Right lobe of liver (tissue), 6 donors: ENCODE measurements around the gene MAP2K4. TPM values are rescaled to one million over a fixed set of nuclear protein-coding genes. Genes with fewer than 3 reads are reported as not detected.

ENCODE experiments used
- ATAC-seq, 4 donors: fragments of 200-7000 bp; cut with Tn5 transposase; one replicate each; pipeline ENCODE4 v1.9.1; 2020; ENCODE audit warnings: mild to moderate bottlenecking in 4 of 4, moderate library complexity in 4 of 4
- DNase-seq, 3 donors: peaks; one replicate each; pipeline ENCODE4 v3.0.0-alpha.2; 2020
- H3K27ac ChIP-seq, 3 donors: fragments of 200-600 bp; one replicate each; pipeline ENCODE4 v1.8.0; 2022
- H3K27me3 ChIP-seq, 2 donors: fragments of 200-600 bp; one replicate each; pipeline ENCODE4 v1.8.0; 2022
- H3K36me3 ChIP-seq, 4 donors: fragments of 200-600 bp; sonication (generic) in 1 of 4; one replicate each; pipeline versions ENCODE4 v1.5.1 to v1.8.0; 2017 to 2022; ENCODE audit warnings: control low read depth in 1 of 4
- H3K4me1 ChIP-seq, 4 donors: fragments of 200-600 bp; sonication (generic) in 1 of 4; one replicate each; pipeline versions ENCODE4 v1.5.1 to v1.8.0; 2017 to 2022; ENCODE audit warnings: control low read depth in 1 of 4
- H3K4me3 ChIP-seq, 3 donors: fragments of 200-600 bp; one replicate each; pipeline ENCODE4 v1.8.0; 2022
- H3K9me3 ChIP-seq, 4 donors: fragments of 200-600 bp; sonication (generic) in 1 of 4; one replicate each; pipeline versions ENCODE4 v1.5.1 to v1.8.0; 2017 to 2022; ENCODE audit warnings: control low read depth in 1 of 4
- CTCF ChIP-seq, 4 donors: fragments of 200-600 bp in 3 of 4; fragments of 450-650 bp in 1 of 4; IDR thresholded peaks; one replicate each; pipeline versions ENCODE4 v1.5.1 to v1.8.0; 2016 to 2022; ENCODE audit warnings: antibody characterized with exemption in 4 of 4, mild to moderate bottlenecking in 2 of 4
- POLR2A ChIP-seq: fragments of 450-650 bp; IDR thresholded peaks from one replicate; pipeline ENCODE4 v1.6.1; 2017; ENCODE audit warnings: antibody characterized with exemption, mild to moderate bottlenecking
- WGBS: methylation state at CpG from one replicate; pipeline ENCODE4 v1.1.6; 2018; ENCODE audit warnings: low coverage, low lambda C conversion rate; ENCODE audit not compliant: insufficient coverage; ENCODE audit errors: missing lambda C conversion rate; 5-methylcytosine and 5-hydroxymethylcytosine counted together
- intact Hi-C, 2 donors: fragments of 100-400 bp; cut with DNase I; formaldehyde crosslinking; loops; one replicate each; pipeline versions ENCODE4 v1.11.2 to v1.14.1; 2022
- total RNA-seq, 6 experiments: library from RNA; depleted of rRNA in 2 of 6; stranded (reverse); fragments of >200 nt in 2 of 6; fragmentation: NEBNext Ultra II Directional in 3 of 6; extraction: Animal tissue kit (Norgen Biotek cat#: 25700) in 3 of 6; gene quantifications; one replicate each; pipeline versions ENCODE4 v1.1.0 to v1.2.4, GENCODE V29; 2016 to 2023
- donor health status: DM: no; HTN: yes; CAD: no.
- donor health status: DM: no; HTN: no; CAD: no.
- donor health status: DM: no; HTN: no; CAD: no.
- donor health status: DM: no; HTN: yes; CAD: no.
- donor health status: DM: no; HTN: yes; CAD: no.

The MAP2K4 gene
- total RNA-seq, 6 experiments from 2014 or later: 14.9 to 23.7 (median 18.7) TPM

- TF ChIP-seq CTCF (IDR thresholded peaks at IDR 0.05) (no peak), POLR2A (no peak)
- DNase-seq: no peak
- no peaks in the 10 kb centered on the region for H3K4me1 ChIP-seq
- H3K9me3 ChIP-seq: no peaks in the 10 kb centered on the region
- intact Hi-C loops: no loop called here
- no peaks in the 10 kb centered on the region for H3K36me3 ChIP-seq
- no peak overlapping the region for H3K27ac ChIP-seq
- no peak overlapping the region for H3K4me3 ChIP-seq
- ATAC-seq: no peak
- H3K27me3 ChIP-seq: no peaks in the 10 kb centered on the region
Observed at GRCh38 chr17:12068946-12069345, 48.3 kb downstream of the MAP2K4 start.

GRCh38 chr17:12070561-12070960 lies 49.9 kb downstream of the MAP2K4 start:
- no peak for DNase-seq
- TF ChIP-seq POLR2A (no peak), CTCF (IDR thresholded peaks at IDR 0.05) (no peak)
- intact Hi-C loops: no loop called here
- no peaks in the 10 kb centered on the region for H3K9me3 ChIP-seq
- H3K27me3 ChIP-seq: no peaks in the 10 kb centered on the region
- no peaks in the 10 kb centered on the region for H3K36me3 ChIP-seq
- no peak overlapping the region for H3K4me3 ChIP-seq
- no peak overlapping the region for H3K27ac ChIP-seq
- H3K4me1 ChIP-seq: no peaks in the 10 kb centered on the region
- no peak for ATAC-seq

GRCh38 chr17:12074346-12074745 lies 53.7 kb downstream of the MAP2K4 start:
- 77% methylated on average over 3 of the region's 3 CpGs for WGBS
- no peak for DNase-seq
- Histone ChIP-seq H3K27me3 (no peaks in the 10 kb centered on the region), H3K4me3 (no peak overlapping the region), H3K9me3 (no peaks in the 10 kb centered on the region), H3K27ac (no peak overlapping the region), H3K4me1 (no peaks in the 10 kb centered on the region), H3K36me3 (no peaks in the 10 kb centered on the region)
- TF ChIP-seq POLR2A (no peak), CTCF (IDR thresholded peaks at IDR 0.05) (no peak)
- ATAC-seq: no peak
- intact Hi-C loops: no loop called here

GRCh38 chr17:12077773-12078172 lies 57.1 kb downstream of the MAP2K4 start:
- Histone ChIP-seq H3K36me3 (no peaks in the 10 kb centered on the region), H3K4me3 (no peak overlapping the region), H3K27ac (no peak overlapping the region), H3K4me1 (no peaks in the 10 kb centered on the region), H3K27me3 (no peaks in the 10 kb centered on the region), H3K9me3 (no peaks in the 10 kb centered on the region)
- intact Hi-C loops: no loop called here
- TF ChIP-seq POLR2A (no peak), CTCF (IDR thresholded peaks at IDR 0.05) (no peak)
- ATAC-seq: no peak
- 86% methylated on average over 1 of the region's 2 CpGs for WGBS
- DNase-seq: no peak

- Histone ChIP-seq H3K36me3 (no peaks in the 10 kb centered on the region), H3K4me1 (no peaks in the 10 kb centered on the region), H3K9me3 (no peaks in the 10 kb centered on the region), H3K4me3 (no peak overlapping the region), H3K27me3 (no peaks in the 10 kb centered on the region), H3K27ac (no peak overlapping the region)
- no CpG with 5 or more reads among the region's 2 CpGs for WGBS
- intact Hi-C loops: no loop called here
- ATAC-seq: no peak
- DNase-seq: no peak
- TF ChIP-seq POLR2A (no peak), CTCF (IDR thresholded peaks at IDR 0.05) (no peak)
Observed at GRCh38 chr17:12078791-12079190, 58.1 kb downstream of the MAP2K4 start.
